ENCODE measurements around the gene FAM163B.

Gene FAM163B

GRCh38 chr9:133599470-133600173 lies 9.6 kb downstream of the FAM163B start:
- no peak for TF ChIP-seq CTCF (IDR thresholded peaks at IDR 0.05; ENCODE audit: low read depth, low read length)
- H3K4me3 ChIP-seq (ENCODE audit: low read depth, low read length) = no peak overlapping the region

- H3K4me3 ChIP-seq (ENCODE audit: low read depth, low read length) = no peak overlapping the region
- no peak for TF ChIP-seq CTCF (IDR thresholded peaks at IDR 0.05; ENCODE audit: low read depth, low read length)
Observed at GRCh38 chr9:133598978-133599377, 10.2 kb downstream of the FAM163B start.

GRCh38 chr9:133597316-133597957 lies 11.8 kb downstream of the FAM163B start:
- no peak overlapping the region for H3K4me3 ChIP-seq (ENCODE audit: low read depth, low read length)
- TF ChIP-seq CTCF (IDR thresholded peaks at IDR 0.05; ENCODE audit: low read depth, low read length) = no peak

- H3K4me3 ChIP-seq (ENCODE audit: low read depth, low read length) = no peak overlapping the region
Observed at GRCh38 chr9:133595910-133596309, 13.3 kb downstream of the FAM163B start.

GRCh38 chr9:133594310-133594709 lies 14.9 kb downstream of the FAM163B start:
- no peak overlapping the region for H3K4me3 ChIP-seq (ENCODE audit: low read depth, low read length)
- TF ChIP-seq CTCF (IDR thresholded peaks at IDR 0.05; ENCODE audit: low read depth, low read length) = no peak

More at GRCh38 chr9:133595910-133596309, 13.3 kb downstream of the FAM163B start:
- TF ChIP-seq CTCF (IDR thresholded peaks at IDR 0.05; ENCODE audit: low read depth, low read length) = no peak

- no peak for TF ChIP-seq CTCF (IDR thresholded peaks at IDR 0.05; ENCODE audit: low read depth, low read length)
- H3K4me3 ChIP-seq (ENCODE audit: low read depth, low read length) = no peak overlapping the region
Observed at GRCh38 chr9:133593587-133594253, 15.5 kb downstream of the FAM163B start.

Data from WI38 (cell line).